HepG2 (cell line): ENCODE measurements around the gene ZER1. TPM values are rescaled to one million over a fixed set of nuclear protein-coding genes. Genes with fewer than 3 reads are reported as not detected.

Source experiments
- ETV6 ChIP-seq: sonication (generic); formaldehyde crosslinking; conservative IDR thresholded peaks from 2 replicates; pipeline ENCODE4 v1.4.0; 2020; ENCODE audit warnings: missing genetic modification reagents
- GATAD1 ChIP-seq: IDR thresholded peaks from 2 replicates; pipeline ENCODE4 v1.6.1; 2016; ENCODE audit warnings: missing genetic modification reagents, missing compliant biosample characterization
- KLF12 ChIP-seq: sonication (generic); formaldehyde crosslinking; IDR thresholded peaks from 2 replicates; pipeline ENCODE4 v1.4.0; 2020; ENCODE audit warnings: missing genetic modification reagents, borderline replicate concordance
- KLF16 ChIP-seq, 2 experiments: sonication (generic) in 1 of 2; formaldehyde crosslinking in 1 of 2; IDR thresholded peaks; 2 replicates each; pipeline versions ENCODE4 v1.6.1 to v1.8.0; 2016 to 2023; ENCODE audit warnings: missing genetic modification reagents in 2 of 2, missing compliant biosample characterization in 1 of 2
- NR2F2 ChIP-seq: IDR thresholded peaks from 2 replicates; pipeline ENCODE4 v1.6.1; 2012; ENCODE audit warnings: low read depth, inconsistent platforms, borderline replicate concordance
- ZNF572 ChIP-seq: sonication (generic); formaldehyde crosslinking; IDR thresholded peaks from 2 replicates; pipeline ENCODE4 v1.5.1; 2020; ENCODE audit warnings: mild to moderate bottlenecking, missing genetic modification reagents
- polyA plus RNA-seq, 8 experiments: library from polyadenylated mRNA; depleted of rRNA in 3 of 8; stranded (reverse) in 7 of 8; unstranded in 1 of 8; fragments of >200 nt; fragmentation: Illumina TruSeq in 4 of 8; extraction: Trizol in 4 of 8; gene quantifications; 2 replicates each; pipeline versions ENCODE4 v1.2.1 to v1.2.3, GENCODE V29; 2011 to 2016; ENCODE audit warnings: low read depth in 4 of 8, missing spikeins in 1 of 8, mixed read lengths in 1 of 8; ENCODE audit not compliant: insufficient read depth in 1 of 8
- total RNA-seq, 5 experiments: library from RNA; depleted of rRNA; stranded (reverse); fragments of >200 nt; fragmentation: Illumina TruSeq; extraction: Trizol; gene quantifications; 2 replicates each; pipeline ENCODE4 v1.2.3, GENCODE V29; 2016; ENCODE audit warnings: low read depth in 1 of 5
- TF ChIP-seq, protein P1 (sequence below): sonication (generic); formaldehyde crosslinking; IDR thresholded peaks from 2 replicates; pipeline ENCODE4 v1.5.0; 2020; ENCODE audit warnings: mild to moderate bottlenecking, missing genetic modification reagents, borderline replicate concordance
- TF ChIP-seq, protein P2 (sequence below): sonication (generic); formaldehyde crosslinking; IDR thresholded peaks from 2 replicates; pipeline ENCODE4 v1.5.0; 2020; ENCODE audit warnings: mild to moderate bottlenecking, missing genetic modification reagents, borderline replicate concordance
- TF ChIP-seq, protein P3 (sequence below): sonication (generic); formaldehyde crosslinking; IDR thresholded peaks from 2 replicates; pipeline ENCODE4 v1.4.0; 2020; ENCODE audit warnings: missing genetic modification reagents, borderline replicate concordance

ZER1 gene
- total and polyA plus RNA-seq, 2 of the 13 experiments (the other 11 are each of a cell fraction or from before 2014, with no cell fraction given): 7.7 to 40.0 TPM

DNA sequence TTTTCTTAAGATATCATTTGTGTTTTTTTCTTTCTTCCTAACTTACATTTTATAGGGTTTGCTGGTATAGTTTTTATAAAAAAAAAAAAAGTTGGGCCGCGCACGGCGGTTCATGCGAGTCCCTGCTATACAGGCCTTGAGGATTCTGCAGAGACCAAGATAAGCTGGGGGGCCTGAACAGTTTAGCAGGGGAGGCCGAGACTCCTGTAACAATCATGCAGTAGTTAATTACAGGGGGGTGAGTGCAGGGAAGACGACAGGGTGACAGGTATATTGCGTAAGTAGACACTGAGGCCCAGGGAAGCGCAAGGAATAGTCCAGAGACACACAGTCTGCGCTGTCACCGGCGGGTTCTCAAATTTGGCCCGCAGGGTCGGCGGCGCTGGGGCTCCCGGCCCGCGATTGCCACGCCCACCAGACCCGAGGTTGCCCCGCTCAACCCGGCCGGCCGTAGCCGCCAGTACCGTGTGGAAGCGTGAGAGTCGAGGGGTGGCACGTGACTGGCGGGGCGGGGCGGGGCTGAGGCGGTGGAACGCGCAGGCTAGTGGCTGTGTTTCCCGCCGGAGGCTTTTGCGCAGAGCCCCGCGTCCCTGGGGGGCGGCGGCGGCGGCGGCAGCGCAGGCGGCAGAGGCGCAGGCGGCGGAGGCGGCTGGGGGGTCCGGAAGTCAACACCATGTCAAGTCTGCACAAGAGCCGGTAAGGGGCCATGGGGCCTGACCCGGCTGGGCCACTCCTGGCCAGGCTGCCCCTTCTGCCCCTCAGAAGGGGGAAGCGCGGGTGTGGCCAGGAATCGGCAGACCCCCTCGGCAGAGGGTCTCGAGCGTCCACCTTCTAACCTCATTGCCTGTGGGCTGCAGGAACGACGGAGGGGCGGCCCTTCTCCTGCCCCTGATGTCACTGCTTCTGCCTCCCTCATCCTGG lies 15.2 kb upstream of the ZER1 start, which contains the start of gene TBC1D13 (continued):
- TF ChIP-seq, protein P1, sequence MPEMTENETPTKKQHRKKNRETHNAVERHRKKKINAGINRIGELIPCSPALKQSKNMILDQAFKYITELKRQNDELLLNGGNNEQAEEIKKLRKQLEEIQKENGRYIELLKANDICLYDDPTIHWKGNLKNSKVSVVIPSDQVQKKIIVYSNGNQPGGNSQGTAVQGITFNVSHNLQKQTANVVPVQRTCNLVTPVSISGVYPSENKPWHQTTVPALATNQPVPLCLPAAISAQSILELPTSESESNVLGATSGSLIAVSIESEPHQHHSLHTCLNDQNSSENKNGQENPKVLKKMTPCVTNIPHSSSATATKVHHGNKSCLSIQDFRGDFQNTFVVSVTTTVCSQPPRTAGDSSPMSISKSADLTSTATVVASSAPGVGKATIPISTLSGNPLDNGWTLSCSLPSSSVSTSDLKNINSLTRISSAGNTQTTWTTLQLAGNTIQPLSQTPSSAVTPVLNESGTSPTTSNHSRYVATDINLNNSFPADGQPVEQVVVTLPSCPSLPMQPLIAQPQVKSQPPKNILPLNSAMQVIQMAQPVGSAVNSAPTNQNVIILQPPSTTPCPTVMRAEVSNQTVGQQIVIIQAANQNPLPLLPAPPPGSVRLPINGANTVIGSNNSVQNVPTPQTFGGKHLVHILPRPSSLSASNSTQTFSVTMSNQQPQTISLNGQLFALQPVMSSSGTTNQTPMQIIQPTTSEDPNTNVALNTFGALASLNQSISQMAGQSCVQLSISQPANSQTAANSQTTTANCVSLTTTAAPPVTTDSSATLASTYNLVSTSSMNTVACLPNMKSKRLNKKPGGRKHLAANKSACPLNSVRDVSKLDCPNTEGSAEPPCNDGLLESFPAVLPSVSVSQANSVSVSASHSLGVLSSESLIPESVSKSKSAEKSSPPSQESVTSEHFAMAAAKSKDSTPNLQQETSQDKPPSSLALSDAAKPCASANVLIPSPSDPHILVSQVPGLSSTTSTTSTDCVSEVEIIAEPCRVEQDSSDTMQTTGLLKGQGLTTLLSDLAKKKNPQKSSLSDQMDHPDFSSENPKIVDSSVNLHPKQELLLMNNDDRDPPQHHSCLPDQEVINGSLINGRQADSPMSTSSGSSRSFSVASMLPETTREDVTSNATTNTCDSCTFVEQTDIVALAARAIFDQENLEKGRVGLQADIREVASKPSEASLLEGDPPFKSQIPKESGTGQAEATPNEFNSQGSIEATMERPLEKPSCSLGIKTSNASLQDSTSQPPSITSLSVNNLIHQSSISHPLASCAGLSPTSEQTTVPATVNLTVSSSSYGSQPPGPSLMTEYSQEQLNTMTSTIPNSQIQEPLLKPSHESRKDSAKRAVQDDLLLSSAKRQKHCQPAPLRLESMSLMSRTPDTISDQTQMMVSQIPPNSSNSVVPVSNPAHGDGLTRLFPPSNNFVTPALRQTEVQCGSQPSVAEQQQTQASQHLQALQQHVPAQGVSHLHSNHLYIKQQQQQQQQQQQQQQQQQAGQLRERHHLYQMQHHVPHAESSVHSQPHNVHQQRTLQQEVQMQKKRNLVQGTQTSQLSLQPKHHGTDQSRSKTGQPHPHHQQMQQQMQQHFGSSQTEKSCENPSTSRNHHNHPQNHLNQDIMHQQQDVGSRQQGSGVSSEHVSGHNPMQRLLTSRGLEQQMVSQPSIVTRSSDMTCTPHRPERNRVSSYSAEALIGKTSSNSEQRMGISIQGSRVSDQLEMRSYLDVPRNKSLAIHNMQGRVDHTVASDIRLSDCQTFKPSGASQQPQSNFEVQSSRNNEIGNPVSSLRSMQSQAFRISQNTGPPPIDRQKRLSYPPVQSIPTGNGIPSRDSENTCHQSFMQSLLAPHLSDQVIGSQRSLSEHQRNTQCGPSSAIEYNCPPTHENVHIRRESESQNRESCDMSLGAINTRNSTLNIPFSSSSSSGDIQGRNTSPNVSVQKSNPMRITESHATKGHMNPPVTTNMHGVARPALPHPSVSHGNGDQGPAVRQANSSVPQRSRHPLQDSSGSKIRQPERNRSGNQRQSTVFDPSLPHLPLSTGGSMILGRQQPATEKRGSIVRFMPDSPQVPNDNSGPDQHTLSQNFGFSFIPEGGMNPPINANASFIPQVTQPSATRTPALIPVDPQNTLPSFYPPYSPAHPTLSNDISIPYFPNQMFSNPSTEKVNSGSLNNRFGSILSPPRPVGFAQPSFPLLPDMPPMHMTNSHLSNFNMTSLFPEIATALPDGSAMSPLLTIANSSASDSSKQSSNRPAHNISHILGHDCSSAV (CRISPR knock-in tag): no peak
- TF ChIP-seq, protein P2, sequence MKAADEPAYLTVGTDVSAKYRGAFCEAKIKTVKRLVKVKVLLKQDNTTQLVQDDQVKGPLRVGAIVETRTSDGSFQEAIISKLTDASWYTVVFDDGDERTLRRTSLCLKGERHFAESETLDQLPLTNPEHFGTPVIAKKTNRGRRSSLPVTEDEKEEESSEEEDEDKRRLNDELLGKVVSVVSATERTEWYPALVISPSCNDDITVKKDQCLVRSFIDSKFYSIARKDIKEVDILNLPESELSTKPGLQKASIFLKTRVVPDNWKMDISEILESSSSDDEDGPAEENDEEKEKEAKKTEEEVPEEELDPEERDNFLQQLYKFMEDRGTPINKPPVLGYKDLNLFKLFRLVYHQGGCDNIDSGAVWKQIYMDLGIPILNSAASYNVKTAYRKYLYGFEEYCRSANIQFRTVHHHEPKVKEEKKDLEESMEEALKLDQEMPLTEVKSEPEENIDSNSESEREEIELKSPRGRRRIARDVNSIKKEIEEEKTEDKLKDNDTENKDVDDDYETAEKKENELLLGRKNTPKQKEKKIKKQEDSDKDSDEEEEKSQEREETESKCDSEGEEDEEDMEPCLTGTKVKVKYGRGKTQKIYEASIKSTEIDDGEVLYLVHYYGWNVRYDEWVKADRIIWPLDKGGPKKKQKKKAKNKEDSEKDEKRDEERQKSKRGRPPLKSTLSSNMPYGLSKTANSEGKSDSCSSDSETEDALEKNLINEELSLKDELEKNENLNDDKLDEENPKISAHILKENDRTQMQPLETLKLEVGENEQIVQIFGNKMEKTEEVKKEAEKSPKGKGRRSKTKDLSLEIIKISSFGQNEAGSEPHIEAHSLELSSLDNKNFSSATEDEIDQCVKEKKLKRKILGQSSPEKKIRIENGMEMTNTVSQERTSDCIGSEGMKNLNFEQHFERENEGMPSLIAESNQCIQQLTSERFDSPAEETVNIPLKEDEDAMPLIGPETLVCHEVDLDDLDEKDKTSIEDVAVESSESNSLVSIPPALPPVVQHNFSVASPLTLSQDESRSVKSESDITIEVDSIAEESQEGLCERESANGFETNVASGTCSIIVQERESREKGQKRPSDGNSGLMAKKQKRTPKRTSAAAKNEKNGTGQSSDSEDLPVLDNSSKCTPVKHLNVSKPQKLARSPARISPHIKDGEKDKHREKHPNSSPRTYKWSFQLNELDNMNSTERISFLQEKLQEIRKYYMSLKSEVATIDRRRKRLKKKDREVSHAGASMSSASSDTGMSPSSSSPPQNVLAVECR (CRISPR knock-in tag): peak; percentile 99
- TF ChIP-seq, protein P3, sequence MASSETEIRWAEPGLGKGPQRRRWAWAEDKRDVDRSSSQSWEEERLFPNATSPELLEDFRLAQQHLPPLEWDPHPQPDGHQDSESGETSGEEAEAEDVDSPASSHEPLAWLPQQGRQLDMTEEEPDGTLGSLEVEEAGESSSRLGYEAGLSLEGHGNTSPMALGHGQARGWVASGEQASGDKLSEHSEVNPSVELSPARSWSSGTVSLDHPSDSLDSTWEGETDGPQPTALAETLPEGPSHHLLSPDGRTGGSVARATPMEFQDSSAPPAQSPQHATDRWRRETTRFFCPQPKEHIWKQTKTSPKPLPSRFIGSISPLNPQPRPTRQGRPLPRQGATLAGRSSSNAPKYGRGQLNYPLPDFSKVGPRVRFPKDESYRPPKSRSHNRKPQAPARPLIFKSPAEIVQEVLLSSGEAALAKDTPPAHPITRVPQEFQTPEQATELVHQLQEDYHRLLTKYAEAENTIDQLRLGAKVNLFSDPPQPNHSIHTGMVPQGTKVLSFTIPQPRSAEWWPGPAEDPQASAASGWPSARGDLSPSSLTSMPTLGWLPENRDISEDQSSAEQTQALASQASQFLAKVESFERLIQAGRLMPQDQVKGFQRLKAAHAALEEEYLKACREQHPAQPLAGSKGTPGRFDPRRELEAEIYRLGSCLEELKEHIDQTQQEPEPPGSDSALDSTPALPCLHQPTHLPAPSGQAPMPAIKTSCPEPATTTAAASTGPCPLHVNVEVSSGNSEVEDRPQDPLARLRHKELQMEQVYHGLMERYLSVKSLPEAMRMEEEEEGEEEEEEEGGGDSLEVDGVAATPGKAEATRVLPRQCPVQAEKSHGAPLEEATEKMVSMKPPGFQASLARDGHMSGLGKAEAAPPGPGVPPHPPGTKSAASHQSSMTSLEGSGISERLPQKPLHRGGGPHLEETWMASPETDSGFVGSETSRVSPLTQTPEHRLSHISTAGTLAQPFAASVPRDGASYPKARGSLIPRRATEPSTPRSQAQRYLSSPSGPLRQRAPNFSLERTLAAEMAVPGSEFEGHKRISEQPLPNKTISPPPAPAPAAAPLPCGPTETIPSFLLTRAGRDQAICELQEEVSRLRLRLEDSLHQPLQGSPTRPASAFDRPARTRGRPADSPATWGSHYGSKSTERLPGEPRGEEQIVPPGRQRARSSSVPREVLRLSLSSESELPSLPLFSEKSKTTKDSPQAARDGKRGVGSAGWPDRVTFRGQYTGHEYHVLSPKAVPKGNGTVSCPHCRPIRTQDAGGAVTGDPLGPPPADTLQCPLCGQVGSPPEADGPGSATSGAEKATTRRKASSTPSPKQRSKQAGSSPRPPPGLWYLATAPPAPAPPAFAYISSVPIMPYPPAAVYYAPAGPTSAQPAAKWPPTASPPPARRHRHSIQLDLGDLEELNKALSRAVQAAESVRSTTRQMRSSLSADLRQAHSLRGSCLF: 0 out of 2 replicates have a peak, but pooled peaks have one; percentile 67
- TF ChIP-seq NR2F2 (no peak; the same call in 1 of the 2 replicates), KLF16 (CRISPR knock-in tag; IDR thresholded peaks at IDR 0.05) (peak in 1 of 2 experiments; percentile 90; a peak in 2 of 4 replicates), ZNF572 (CRISPR knock-in tag) (no peak), KLF12 (CRISPR knock-in tag) (peak; percentile 95), ETV6 (CRISPR knock-in tag) (peak; percentile 91; the same call in 1 of the 2 replicates), GATAD1 (CRISPR knock-in tag) (peak; percentile 93)
